ENCODE data around the gene SERPINH1. TPM values are rescaled to one million over a fixed set of nuclear protein-coding genes. Genes with fewer than 3 reads are reported as not detected.

Gene SERPINH1
- total RNA-seq, 1 donor from 2014 or later, result 466 TPM

DNA sequence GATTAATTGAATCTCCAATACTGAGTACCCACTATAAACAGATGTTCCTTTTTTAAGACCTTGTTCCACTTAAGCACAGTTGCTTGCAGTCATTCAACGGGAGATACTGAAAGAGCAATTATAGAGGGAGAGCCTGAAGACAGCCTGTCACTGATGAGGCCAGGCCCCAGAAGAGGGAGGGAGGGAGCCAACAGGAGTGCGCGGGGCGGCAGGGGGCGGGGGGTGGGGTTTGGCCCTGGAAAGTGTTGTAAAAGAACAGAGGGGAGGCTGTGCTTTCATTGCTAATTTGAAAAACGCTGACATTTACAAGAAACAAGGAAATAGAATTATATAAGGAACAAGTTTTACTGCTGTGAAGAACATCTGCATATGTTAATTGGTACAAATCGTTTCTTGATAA lies 53.7 kb downstream of the SERPINH1 start:
- DNase-seq (ENCODE audit: low read depth), result no peak
- no peak overlapping the region for H3K4me3 ChIP-seq (ENCODE audit: low read depth, low read length)
- H3K36me3 ChIP-seq (ENCODE audit: control insufficient read depth, insufficient read depth, low read length), result no peaks in the 10 kb centered on the region
- H3K27me3 ChIP-seq (ENCODE audit: control insufficient read depth, insufficient read depth, low read length), result no peaks in the 10 kb centered on the region
- TF ChIP-seq, protein P1, sequence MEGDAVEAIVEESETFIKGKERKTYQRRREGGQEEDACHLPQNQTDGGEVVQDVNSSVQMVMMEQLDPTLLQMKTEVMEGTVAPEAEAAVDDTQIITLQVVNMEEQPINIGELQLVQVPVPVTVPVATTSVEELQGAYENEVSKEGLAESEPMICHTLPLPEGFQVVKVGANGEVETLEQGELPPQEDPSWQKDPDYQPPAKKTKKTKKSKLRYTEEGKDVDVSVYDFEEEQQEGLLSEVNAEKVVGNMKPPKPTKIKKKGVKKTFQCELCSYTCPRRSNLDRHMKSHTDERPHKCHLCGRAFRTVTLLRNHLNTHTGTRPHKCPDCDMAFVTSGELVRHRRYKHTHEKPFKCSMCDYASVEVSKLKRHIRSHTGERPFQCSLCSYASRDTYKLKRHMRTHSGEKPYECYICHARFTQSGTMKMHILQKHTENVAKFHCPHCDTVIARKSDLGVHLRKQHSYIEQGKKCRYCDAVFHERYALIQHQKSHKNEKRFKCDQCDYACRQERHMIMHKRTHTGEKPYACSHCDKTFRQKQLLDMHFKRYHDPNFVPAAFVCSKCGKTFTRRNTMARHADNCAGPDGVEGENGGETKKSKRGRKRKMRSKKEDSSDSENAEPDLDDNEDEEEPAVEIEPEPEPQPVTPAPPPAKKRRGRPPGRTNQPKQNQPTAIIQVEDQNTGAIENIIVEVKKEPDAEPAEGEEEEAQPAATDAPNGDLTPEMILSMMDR (IDR thresholded peaks at IDR 0.05; ENCODE audit: insufficient read depth, low read length, poor library complexity, severe bottlenecking), result no peak

DNA sequence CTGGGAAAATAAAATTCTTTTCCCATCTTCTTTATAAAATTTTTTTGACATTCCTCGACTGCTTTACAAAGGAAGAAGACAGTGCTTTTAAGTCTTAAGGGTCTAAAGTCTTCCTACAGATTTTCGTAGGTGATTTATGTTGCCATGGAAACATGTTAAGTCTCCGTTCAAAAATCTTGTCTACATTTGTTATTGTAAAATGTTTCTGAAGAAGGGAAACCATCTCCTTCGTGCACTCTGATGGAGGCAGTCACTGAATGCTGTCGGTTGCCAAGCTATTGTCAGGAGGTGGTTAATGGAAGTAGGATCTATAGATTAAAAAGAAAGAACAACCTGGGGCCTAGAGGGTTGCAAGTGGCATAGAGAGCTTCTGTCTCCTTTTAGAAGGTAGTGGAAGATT lies 54.2 kb downstream of the SERPINH1 start:
- DNase-seq (ENCODE audit: low read depth), result no peak
- Histone ChIP-seq H3K4me3 (ENCODE audit: low read depth, low read length) (no peak overlapping the region), H3K27me3 (ENCODE audit: control insufficient read depth, insufficient read depth, low read length) (no peaks in the 10 kb centered on the region), H3K36me3 (ENCODE audit: control insufficient read depth, insufficient read depth, low read length) (no peaks in the 10 kb centered on the region)
- TF ChIP-seq, protein P1 (IDR thresholded peaks at IDR 0.05; ENCODE audit: insufficient read depth, low read length, poor library complexity, severe bottlenecking), result no peak

Other genes with a start within 250 kb of the SERPINH1 start
- 8.8 and 24.3 TPM in 2 replicates for gene ARRB1, start 210.6 kb upstream of the SERPINH1 start, total RNA-seq
- 2,045 and 2,896 TPM in 2 replicates for gene RPS3, start 162.7 kb upstream of the SERPINH1 start, total RNA-seq
- 1.5 and 6.8 TPM in 2 replicates for gene KLHL35, start 129.1 kb upstream of the SERPINH1 start, total RNA-seq
- 10.3 and 12.7 TPM in 2 replicates for gene GDPD5, start 36.3 kb upstream of the SERPINH1 start, total RNA-seq
- gene MAP6, start 106.8 kb downstream of the SERPINH1 start, total RNA-seq, result 3.3 and 5.7 TPM in 2 replicates
- gene MOGAT2, start 155.6 kb downstream of the SERPINH1 start, total RNA-seq, result not detected in 2 replicates
- 2.7 and 2.9 TPM in 2 replicates for gene DGAT2, start 206.5 kb downstream of the SERPINH1 start, total RNA-seq

Data from kidney epithelial cell (primary cell).